Lower leg skin (tissue), 4 donors: ENCODE measurements around the gene RGL3. TPM values are rescaled to one million over a fixed set of nuclear protein-coding genes. Genes with fewer than 3 reads are reported as not detected.

Experiments used
- DNase-seq, 2 donors: peaks; one replicate each; pipeline ENCODE4 v3.0.0-alpha.2; 2019; ENCODE audit warnings: low spot score in 2 of 2
- H3K4me3 ChIP-seq: fragments of 200-600 bp; sonication (generic); 2 replicates; pipeline ENCODE4 v1.5.1; 2017; ENCODE audit warnings: mild to moderate bottlenecking, low read depth; ENCODE audit not compliant: poor library complexity, severe bottlenecking
- POLR2A ChIP-seq, 2 donors: fragments of 450-650 bp; IDR thresholded peaks; one replicate each; pipeline ENCODE4 v1.6.1; 2016 to 2017; ENCODE audit warnings: antibody characterized with exemption in 2 of 2, mild to moderate bottlenecking in 1 of 2, moderate library complexity in 1 of 2
- WGBS, 2 donors: methylation state at CpG; one replicate each; pipeline ENCODE4 v1.1.5; 2018; 5-methylcytosine and 5-hydroxymethylcytosine counted together
- intact Hi-C: fragments of 100-400 bp; cut with DNase I; formaldehyde crosslinking; loops from one replicate; pipeline ENCODE4 v1.15.0; 2023; ENCODE audit warnings: low total_unique reads
- total RNA-seq, 4 donors: library from RNA; depleted of rRNA; stranded (reverse); fragments of >200 nt; gene quantifications; one replicate each; pipeline ENCODE4 v1.1.0, GENCODE V29; 2016
- TF ChIP-seq, protein P1 (sequence below), 3 donors: fragments of 450-650 bp; IDR thresholded peaks; one replicate each; pipeline ENCODE4 v1.5.1; 2016; ENCODE audit warnings: antibody characterized with exemption in 3 of 3, mild to moderate bottlenecking in 3 of 3, moderate library complexity in 2 of 3

The RGL3 gene
- total RNA-seq, 4 donors from 2014 or later = 0.17 to 6.3 (median 1.6) TPM

DNA sequence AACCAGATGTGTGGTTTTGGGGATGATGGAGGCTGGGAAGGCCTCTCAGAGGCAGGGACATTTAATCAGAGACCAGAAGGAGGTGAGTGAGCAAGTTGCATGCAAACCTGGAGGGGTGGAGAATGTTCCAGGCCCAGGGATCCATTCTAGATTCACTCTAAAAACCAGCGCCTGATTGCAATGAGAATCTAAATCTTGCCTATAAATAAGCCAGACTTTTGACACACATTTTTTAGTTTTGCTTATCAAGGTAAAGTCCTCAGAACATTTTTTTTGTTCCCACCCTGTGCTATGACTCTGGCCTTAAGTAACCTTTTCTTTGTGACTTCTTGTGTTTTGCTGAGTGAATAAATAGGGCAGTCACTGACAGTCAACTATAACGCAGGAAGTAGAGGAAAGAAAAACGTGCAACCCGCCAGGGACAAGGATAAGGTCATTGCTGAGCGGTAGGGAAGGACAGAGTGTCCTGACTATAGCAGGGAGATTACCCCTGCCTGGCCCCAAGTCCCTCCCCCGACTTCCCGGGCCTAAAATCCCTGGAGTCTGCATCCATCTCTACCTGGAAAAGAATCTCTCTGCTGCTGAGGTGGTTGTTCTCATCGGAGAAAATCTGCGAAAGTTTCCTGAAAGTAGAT is 14.4 kb downstream of the RGL3 start:
- no peak for TF ChIP-seq POLR2A (IDR thresholded peaks at IDR 0.05)
- TF ChIP-seq, protein P1, sequence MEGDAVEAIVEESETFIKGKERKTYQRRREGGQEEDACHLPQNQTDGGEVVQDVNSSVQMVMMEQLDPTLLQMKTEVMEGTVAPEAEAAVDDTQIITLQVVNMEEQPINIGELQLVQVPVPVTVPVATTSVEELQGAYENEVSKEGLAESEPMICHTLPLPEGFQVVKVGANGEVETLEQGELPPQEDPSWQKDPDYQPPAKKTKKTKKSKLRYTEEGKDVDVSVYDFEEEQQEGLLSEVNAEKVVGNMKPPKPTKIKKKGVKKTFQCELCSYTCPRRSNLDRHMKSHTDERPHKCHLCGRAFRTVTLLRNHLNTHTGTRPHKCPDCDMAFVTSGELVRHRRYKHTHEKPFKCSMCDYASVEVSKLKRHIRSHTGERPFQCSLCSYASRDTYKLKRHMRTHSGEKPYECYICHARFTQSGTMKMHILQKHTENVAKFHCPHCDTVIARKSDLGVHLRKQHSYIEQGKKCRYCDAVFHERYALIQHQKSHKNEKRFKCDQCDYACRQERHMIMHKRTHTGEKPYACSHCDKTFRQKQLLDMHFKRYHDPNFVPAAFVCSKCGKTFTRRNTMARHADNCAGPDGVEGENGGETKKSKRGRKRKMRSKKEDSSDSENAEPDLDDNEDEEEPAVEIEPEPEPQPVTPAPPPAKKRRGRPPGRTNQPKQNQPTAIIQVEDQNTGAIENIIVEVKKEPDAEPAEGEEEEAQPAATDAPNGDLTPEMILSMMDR (IDR thresholded peaks at IDR 0.05) = no peak
- H3K4me3 ChIP-seq = no peak overlapping the region
- intact Hi-C loops = no loop called here
- DNase-seq = no peak
- WGBS, 2 donors = 67 to 75% methylated on average over 9 of the region's 9 CpGs

DNA sequence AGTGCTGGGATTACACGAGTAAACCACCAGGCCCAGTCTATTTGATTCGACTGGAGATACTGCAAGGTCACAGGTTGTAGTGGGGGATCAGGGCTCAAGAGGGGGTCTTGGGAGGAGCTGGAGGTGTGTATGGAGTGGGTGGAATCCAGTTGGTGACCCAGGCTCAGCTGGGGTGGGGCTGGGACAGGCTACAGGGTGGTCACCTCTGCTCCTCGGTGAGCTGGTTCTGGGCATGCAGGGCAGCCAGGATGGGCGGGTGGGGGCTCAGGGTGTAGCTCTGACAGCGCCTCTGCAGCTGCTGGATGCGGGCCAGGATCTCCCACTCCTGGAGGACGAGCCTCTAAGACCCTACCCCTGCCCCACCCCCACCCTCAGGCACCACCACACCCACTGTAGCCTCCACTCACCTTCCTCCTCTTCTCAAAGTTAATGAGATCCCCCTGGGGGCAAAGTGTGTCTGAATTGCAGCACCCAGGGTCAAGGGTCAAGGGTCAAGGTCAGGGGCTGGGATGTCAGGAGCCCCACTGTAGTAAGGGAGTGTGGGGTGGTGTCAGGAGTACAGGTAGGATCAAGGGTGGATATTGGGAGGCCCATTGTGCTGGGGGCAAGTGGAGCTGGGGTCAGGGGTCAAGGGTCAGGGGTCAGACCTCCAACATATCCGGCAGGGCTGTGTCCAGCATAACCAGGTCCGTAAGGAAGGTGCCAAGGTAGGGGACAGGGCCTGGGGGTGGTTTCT is 17.1 kb downstream of the RGL3 start:
- no peak overlapping the region for H3K4me3 ChIP-seq
- TF ChIP-seq, protein P1 (IDR thresholded peaks at IDR 0.05) = no peak
- no peak for TF ChIP-seq POLR2A (IDR thresholded peaks at IDR 0.05)
- no peak for DNase-seq
- WGBS, 2 donors = 70 to 84% methylated on average over 9 of the region's 9 CpGs
- intact Hi-C loops = no loop called here

DNA sequence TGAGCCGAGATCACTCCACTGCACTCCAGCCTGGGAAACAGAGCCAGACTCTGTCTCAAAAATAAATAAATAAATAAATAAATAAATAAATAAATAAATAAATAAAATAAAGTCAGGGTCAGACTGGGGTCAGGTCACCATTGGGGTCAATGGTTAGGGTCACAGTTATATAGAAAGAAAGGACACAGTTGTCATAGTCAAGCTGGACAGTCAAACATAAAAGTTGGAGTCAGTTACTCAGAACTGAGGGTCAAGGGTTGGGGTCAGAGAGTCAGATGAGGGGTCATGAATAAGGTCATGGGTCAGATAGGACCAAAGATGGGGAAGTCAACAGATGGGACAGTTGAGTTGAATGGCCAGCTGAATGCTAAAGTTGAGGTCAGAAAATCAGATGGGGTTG is 18.3 kb downstream of the RGL3 start:
- no peak for DNase-seq
- H3K4me3 ChIP-seq = no peak overlapping the region
- TF ChIP-seq, protein P1 (IDR thresholded peaks at IDR 0.05) = no peak
- no peak for TF ChIP-seq POLR2A (IDR thresholded peaks at IDR 0.05)
- intact Hi-C loops = no loop called here
- WGBS, 2 donors = 77 to 88% methylated on average over 1 of the region's 1 CpG

DNA sequence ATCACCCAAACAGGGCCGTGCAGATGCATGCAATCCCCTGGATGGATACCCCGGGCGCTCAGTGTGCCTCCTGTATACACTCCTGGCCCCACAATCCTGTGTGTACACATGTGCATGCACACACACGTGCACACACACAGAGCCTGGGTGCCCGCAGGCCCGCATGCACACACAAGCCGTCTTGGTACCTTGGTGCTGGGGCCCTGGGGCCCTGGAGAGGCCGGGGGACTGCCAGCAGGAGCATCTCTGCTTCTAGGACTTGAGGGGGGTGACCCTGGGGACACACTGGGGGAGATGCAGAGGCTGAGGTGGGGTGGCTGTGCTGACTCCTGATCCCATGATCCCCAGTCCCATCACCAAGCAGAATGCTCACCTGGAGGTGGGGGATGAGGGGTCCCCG is 19.4 kb downstream of the RGL3 start:
- 88 to 91% methylated on average over 8 to 9 of the region's 9 CpGs for WGBS, 2 donors
- TF ChIP-seq POLR2A (IDR thresholded peaks at IDR 0.05) = no peak
- TF ChIP-seq, protein P1 (IDR thresholded peaks at IDR 0.05) = no peak
- DNase-seq = no peak
- H3K4me3 ChIP-seq = no peak overlapping the region
- intact Hi-C loops = no loop called here

DNA sequence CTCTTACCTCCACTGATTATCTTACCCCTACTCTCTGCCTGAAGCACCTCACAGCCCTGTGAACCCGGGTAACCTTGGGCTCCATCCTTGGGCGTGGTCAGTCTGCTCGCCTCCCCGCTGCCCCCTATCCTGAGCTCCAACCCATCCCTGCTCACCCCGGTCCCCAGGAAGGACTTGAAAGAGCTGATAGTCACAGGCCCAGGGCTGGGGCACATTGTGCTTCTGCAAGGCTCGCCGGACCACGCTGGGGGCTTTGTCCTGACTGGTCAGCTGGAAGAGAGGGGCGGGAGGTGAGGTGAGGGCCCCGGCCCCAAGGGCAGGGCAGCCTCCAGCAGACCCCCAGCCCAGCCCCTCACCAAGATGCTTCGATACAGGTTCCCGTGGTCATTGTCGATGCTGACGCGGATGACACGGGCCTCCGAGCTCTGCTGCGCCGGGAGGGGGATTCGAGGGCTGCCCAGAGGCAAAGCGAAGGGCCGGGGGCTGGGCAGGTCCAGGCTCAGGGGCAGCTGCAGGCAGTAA is 22.0 kb downstream of the RGL3 start:
- TF ChIP-seq, protein P1 (IDR thresholded peaks at IDR 0.05) = no peak
- TF ChIP-seq POLR2A (IDR thresholded peaks at IDR 0.05) = no peak
- intact Hi-C loops = no loop called here
- 90 to 91% methylated on average over 18 to 22 of the region's 22 CpGs for WGBS, 2 donors
- no peak overlapping the region for H3K4me3 ChIP-seq
- no peak for DNase-seq
